Adrenal gland (tissue), 5 donors: Measurements from ENCODE around the gene UNC13B.

Experiments
- POLR2A ChIP-seq, 2 donors: fragments of 450-650 bp; IDR thresholded peaks; one replicate each; pipeline ENCODE4 v1.6.1; 2017; ENCODE audit warnings: antibody characterized with exemption in 2 of 2, mild to moderate bottlenecking in 2 of 2, moderate library complexity in 1 of 2
- TF ChIP-seq, protein P1 (sequence below), 6 experiments: fragments of 450-650 bp in 4 of 6; fragments of 200-600 bp in 2 of 6; sonication (generic) in 1 of 6; IDR thresholded peaks; 1 replicate in 5 of 6; 2 replicates in 1 of 6; pipeline versions ENCODE4 v1.5.1 to v1.8.0; 2016 to 2021; ENCODE audit warnings: antibody characterized with exemption in 6 of 6, mild to moderate bottlenecking in 2 of 6, moderate library complexity in 1 of 6
- donor health status: DM: no; HTN: no; CAD: no.

DNA sequence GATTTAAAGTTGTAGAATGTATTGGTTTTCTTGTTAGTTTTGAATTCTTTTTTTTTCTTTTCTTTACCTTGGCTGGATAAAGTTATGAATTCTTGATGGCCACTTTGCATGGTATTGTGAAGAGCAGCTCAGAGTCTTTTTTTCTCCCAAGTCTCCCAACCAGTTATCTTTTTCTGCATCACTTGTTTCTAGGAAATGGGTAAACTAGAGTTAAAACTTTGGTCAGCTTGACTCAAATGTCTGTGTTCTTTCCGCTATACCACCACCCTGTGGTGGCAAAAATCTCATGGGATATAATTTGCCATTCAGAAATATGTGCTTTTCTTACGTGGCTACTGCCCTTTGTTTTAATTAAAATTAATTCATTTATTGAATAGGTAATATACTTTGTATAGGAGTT, 113.2 kb downstream of the UNC13B start:
- TF ChIP-seq, protein P1, sequence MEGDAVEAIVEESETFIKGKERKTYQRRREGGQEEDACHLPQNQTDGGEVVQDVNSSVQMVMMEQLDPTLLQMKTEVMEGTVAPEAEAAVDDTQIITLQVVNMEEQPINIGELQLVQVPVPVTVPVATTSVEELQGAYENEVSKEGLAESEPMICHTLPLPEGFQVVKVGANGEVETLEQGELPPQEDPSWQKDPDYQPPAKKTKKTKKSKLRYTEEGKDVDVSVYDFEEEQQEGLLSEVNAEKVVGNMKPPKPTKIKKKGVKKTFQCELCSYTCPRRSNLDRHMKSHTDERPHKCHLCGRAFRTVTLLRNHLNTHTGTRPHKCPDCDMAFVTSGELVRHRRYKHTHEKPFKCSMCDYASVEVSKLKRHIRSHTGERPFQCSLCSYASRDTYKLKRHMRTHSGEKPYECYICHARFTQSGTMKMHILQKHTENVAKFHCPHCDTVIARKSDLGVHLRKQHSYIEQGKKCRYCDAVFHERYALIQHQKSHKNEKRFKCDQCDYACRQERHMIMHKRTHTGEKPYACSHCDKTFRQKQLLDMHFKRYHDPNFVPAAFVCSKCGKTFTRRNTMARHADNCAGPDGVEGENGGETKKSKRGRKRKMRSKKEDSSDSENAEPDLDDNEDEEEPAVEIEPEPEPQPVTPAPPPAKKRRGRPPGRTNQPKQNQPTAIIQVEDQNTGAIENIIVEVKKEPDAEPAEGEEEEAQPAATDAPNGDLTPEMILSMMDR (IDR thresholded peaks at IDR 0.05) = no peak
- TF ChIP-seq POLR2A (IDR thresholded peaks at IDR 0.05) = no peak
